HG03439 (cell line): ENCODE results near the gene HDAC4.
A peak's percentile ranks its signal among the peaks of the same experiment; 100 is the strongest.

Experiments
- ATAC-seq: cut with Tn5 transposase; IDR thresholded peaks from one replicate; pipeline ENCODE4 v1.9.1; 2021; ENCODE audit warnings: mild to moderate bottlenecking, moderate library complexity; ENCODE audit not compliant: unreplicated experiment

HDAC4 gene

DNA sequence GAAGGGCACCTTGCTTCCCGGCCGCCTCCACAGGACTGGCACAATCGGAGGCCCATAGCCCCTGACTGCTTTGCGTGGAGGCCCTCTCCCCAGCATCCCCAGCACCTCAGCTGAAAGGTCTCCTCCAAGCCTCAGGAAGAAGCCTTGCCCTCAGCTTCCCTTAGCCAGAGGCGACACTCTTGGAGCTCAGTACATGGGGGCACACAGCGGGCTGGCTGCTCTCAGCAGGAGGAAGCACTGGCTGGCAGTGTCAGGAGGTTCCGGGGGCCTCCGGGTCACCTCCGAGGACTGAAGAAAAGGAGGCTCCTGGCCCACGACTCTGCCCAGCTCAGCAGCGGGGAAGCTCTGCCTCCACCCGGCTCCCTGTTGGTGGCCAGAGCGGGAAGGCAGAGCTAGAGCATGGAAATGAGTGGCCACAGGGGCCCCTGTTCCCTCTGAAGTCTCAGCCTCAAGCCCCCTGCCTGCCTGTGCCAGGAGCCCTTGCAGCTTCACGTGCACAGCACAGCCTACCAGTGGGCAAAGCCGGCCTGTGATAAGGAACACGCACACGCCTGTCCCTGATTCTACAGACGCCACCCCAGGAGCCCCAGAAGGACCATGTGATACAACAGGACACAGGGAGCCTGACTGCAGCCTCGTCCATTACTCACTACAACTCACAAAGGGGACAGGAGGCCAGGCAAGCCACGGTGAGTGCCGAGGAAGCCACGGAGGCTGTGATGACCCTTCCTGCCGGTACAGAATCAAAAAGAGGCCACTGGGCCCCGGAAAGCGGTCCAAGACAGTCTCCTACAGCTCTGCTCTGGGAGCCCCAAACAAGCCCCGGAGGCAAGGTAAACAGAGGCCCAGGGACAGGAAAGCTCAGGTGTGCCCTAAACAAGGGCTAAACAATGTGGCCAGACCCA is 15.5 kb downstream of the HDAC4 start:
- ATAC-seq: no peak

DNA sequence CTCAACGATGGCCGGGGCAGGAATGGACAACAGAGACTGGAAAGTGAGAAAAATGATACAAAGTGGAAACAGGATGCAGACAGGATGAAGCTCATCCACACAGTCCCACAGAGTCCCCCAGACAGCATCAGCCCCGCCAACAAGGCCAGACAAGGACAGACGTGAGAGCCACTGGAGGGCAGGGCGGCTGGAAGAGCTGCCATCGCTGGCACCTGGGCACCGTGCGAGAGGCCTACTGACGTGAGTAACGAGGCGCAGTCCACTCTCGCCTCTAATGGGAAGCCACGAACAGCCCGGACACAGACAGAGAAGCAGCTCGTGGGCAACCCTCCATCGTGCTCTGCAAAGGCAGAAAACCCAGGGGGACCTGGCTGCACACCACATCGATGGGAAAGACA is 17.1 kb downstream of the HDAC4 start:
- no peak for ATAC-seq

DNA sequence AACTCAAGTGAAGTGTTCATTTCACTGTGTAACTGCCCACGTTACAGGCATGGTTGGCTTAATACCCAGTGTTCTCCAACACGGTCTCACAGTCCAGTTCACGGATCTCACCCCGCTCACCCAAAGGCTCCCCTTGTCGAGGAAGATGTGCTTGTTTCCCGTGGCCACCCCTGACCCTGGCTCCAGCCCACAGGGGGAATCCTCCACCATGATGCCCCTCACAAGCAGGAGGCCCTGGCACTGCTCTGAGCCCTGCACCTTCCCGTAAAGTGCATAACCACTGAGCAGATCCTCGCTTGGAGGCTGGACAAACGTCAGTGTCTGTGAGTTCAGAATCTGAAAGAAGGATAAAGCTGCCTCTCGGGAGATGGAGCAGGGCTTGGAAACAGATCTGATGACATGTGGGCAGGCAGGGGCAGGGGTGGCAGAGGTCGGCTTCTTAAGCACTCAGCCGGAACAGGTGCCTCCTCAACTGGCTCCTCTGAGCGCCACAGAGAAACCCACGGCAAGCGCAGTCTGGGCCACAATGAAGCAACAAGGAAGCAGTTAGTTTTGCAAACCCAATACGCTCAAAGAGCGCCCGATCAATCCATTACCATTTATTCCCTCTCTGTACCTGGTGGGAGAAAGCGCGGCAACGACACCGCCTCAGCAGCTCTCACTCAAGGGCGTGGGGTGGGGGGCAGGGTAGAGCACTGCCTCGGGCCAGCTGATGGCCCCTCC is 17.6 kb downstream of the HDAC4 start:
- no peak for ATAC-seq

DNA sequence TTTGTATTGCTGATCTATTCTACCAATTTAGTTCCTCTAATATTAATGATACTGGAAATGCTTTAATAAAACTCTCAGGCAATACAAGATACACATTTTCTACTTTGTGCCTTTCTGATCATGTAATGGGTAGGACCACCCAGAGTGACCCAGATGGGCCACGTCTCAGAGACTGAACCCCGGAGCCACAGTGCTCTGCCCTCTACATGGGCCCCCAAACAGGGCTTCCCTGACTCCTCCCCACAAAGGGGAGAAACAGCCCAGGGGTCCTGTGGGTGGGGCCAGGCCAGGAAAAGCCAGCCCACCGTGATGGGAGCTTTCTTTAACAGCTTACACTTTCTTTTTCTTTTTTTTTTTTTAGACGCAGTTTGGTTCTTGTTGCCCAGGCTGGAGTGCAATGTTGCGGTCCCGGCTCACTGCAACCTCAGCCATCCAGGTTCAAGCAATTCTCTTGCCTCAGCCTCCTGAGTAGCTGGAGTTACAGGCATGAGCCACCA is 18.4 kb downstream of the HDAC4 start:
- no peak for ATAC-seq

DNA sequence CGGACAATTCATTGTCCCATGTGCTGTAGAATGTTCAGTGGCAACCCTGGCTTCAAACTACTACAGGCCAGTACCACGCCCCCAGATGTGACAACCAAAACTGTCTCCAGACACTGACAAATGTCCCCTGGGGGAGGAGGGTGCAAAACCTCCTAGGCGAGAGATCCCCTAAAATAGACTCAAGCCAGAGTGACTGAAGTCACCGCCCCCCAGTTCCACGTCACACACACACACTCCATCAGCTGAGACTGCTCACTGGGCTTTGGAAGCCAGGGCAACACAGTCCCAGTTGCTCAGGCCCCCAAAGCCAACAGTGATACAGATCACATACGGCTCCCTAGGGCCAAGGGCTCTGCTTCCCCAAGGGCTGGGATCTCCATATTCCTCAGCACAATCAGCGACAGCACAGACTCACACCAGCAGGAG is 19.1 kb downstream of the HDAC4 start:
- peak; percentile 74 for ATAC-seq

DNA sequence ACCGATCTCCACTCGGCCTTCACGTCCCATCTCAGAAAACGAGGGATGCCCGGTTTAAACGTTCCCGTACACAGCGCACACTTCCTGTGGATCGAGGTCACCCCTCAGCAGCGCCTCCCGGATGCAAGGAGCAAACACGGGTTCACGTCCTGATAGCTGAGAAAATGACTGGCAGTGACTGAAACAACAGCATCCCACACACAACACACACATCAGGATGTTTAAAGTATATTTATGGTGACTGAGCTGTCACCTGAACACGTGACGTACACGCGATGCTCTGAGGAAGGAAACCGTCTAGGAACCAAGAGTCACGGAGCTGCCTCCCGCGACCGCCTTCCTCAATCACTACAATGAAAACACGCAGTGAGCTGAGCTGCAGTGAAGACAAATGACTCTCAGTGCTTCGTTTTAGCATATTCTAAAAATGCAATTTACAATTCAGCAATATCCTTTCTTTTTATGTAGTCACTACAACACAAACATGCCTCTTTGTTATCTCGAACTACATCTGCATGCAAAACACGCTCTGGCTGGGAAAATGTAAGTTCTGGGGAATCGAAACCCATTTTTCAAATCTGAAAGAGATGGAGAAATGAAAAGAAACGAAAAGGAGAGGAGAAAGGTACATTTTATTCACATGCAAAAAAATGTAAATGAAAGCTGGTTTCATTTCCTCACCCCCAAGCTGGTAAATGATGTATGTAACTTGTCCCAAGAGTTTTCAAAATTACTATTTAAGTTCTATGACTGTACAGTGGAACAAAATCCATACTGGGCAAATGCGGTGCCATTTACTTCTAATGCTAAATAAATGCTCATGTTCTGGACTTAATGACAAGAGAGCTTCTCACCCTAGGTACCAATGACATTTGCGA is 19.8 kb downstream of the HDAC4 start:
- peak; percentile 44 for ATAC-seq

DNA sequence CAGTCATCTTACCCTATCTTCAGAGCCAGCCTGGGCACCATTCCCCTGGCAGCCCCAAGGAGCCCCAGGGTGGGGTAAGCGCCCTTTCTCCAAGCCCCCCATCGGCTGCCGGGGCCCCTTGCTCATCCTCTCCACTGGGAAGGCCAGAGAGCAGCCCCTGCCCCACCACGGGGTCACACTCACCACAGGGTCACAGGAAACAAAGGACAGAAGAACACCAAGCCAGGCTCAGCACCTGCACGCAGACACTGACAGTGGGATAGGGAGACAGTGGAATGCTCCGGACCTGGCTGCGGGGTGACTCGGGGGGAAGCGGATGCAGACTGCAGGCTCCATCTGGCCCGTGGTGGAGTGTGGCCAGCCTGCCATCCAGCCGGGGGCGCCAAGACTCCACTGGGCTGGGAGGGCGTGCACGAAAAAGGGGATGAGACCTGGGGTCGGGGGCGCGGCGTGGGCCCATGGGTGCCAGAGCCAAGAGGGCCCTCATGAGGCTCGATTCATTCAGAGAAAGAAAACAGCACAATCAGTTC is 21.1 kb downstream of the HDAC4 start:
- ATAC-seq: no peak

DNA sequence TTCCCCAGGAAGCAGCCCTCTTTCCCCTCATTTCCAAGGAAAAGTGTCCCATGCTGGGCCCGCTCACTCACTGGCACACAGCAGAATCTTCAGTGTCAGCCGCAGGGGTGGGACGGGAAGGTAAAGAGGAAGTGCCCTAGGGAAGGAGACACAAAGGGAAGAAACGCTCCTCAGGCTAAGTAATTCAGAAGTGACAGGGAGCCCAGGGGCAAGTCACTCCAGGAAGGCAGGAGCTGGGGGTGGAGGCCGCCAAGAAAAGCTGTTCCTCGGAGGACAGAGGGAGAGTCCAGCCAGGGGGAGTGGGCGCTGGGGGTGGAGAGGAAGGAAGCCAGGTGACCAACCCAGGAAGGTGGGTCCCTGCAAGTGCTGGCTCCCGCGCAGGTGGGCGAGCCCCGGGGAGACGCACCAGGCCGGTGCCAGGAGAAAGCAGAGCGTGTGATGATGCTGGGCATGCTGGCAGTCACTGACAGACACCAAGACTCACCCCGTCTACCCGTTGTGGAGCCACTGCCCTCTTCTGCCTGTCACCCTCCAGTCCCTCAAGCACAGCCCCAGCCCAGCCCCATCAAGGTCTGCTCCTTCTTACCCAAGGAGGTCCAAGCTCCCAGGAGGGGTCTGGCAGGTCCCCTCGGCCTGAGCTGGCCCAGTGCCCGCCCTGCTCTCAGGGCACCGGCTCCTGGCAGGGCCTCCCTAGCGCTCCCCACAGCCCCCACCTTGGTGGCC is 21.7 kb downstream of the HDAC4 start:
- no peak for ATAC-seq

DNA sequence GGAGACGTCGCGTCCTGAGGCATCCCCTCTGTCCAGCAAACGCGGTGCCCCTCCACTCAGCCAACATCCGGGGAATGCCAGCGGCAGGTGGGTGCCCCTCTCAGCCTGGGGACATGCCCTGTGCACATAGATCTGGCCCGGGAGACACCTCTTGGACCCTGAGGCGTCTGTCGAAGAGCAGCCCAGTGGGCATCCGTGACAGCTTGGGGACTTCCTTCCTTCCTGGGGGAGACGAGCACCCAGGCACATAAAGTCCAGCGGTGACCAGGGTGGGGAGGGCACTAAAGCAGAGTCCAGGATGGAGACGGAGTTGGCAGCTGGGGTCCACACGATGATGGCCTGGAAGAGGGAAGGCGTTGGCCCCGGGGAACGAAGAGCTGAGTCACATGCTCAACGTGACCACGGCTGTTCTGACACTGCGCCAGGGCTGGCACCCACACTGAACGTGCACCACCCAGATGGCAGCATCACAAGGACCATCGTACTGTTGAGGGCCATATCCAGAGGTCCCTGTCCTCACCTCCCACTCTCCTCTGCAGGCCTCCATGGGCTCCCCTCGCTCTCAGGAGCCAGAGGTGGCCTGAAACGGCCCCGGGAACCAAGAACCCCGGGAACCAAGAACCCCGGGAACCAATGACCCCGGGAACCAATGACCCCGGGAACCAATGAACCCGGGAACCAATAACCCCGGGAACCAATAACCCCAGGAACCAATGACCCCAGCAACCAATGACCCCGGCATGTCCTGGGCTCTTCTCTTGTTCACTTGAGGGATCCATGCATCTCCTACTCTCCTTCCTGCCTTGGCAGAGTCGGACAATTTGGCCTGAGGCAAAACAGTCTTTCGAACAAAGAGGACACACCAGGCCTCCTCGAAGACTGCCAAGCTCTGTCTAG is 22.6 kb downstream of the HDAC4 start:
- no peak for ATAC-seq

DNA sequence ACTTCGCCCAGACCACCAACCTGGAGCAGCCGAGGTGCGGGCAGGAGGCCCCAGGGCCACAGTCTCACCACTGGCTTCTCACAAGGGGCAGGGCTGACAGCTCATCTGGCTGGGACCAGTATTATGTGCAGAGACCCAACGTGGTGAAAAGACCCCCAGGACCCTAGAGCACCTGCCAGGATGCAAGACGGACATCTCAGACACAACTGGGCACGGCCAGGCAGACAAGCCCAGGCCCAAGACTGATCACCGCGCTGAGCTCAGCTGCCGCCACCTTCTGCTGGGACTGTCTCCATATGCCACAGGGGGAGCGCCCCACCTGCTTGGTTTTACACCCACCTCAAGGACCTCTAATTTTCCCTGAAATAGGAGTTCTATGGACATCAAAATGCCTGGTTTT is 23.2 kb downstream of the HDAC4 start:
- no peak for ATAC-seq

DNA sequence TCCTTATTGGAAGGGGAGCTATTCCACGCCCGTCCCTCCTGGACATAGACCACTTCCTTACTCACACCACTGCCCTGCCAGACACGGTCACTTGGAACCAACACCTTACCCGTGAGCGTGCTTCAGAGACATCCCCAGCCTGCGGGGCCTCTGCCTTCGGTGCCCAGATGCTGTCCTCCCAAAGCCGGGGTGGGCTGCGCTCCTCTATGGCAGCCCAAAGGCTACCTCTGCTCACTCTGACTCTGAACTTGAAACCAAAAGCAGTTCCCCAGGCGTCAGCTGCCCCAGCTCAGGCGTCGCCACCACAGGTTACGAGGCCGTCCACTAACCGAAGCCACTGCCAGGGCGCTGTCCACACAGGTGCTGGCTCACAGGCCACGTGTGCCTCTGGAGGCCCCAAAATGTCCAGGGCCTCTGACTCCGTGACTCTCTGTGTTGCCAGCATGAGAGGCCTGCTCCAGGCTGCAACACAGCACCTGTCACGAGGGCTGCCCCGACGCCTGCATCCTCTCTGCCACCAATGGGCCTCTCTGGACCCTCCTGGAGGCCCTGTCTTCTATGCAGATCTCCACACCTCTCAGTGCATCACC is 23.8 kb downstream of the HDAC4 start:
- ATAC-seq: no peak

DNA sequence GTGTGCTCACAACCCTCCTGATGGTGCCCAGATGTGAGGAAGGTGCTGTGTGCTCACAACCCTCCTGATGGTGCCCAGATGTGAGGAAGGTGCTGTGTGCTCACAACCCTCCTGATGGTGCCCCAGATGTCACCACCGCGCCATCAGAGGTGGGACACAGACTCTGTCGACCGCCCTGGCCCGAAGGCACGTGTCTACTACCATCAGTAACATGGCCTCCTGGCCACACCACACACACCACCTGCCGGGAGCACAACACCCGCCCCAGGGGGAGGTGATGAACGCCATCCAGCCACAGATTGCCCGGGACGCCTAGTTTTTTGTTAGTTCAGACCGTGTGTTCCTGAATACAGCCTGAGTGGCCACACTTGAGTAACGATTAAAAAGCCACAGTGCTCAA is 24.5 kb downstream of the HDAC4 start:
- ATAC-seq: no peak

DNA sequence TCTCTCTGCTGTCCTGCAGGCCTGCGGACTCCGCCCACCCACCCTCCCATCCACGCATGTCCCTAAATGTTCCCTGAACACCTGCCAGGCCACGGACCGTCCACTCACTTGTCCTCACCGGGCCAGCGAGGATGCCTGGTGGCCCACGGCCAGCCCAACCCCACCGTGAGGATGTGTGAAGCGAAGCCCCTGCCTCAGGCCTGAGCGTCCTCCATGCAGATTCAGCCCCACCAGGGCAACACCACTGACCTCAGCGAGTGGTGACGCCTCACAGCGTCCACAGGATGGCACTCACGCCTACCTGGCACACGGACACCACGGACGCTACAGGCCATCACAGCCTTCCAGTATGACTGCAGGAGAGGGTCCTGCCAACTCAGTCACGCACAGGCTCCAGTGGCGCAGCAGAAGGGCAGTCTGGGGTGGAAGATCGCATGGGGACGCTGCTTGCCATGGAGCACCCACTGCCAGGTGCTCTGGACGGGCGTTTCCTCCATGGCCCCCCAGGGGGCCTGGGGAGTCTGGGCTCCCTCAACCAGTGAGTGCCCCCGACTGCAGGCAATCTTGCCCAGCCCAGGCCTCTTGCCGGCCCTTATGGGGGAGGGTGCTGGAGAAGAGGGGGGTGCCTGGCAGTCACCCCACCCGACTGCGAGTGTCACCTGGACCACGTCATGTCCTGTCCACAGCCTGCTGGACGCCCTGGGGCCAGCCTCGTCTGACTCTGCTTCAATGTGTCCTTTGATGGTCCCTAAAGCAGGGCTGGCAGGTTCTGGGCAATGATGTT is 25.4 kb downstream of the HDAC4 start:
- ATAC-seq: no peak

DNA sequence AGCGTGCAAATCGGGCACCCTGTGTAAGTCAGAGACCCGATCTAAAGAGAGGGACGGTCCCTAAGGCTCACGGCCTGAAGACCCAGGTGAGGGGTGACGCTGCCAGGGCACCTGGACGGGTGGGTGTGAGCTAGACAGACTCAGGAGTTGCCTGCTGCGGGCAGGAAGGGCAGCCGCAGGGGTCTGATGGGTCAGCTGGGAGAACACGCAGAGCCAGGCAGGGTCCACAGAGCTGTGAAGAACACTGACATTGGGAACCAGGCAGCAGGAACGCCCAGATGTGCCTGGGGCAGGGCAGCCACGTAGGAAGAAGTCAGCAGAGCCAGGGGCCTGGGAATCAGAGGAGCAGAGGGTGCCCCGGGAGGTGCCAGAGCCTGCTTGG is 25.9 kb downstream of the HDAC4 start:
- no peak for ATAC-seq

DNA sequence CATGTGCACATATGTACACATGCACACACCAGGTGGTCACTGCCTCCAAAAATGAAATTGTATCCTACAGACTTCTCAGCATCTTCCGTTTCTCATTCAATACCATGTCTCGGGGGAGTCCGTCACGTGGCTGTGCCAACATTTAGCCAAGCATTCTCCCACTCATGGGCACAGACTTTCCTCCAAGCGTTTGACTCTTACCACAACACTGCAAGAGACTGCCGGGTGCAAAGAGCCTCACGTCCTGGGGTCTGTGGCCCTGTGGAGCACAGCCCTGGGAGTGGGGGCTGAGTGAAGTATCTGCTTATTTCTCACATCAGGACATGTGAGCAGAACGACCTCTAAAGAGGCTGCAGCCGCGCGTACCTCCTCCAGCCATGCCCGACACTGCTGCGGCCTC is 28.0 kb downstream of the HDAC4 start:
- no peak for ATAC-seq

DNA sequence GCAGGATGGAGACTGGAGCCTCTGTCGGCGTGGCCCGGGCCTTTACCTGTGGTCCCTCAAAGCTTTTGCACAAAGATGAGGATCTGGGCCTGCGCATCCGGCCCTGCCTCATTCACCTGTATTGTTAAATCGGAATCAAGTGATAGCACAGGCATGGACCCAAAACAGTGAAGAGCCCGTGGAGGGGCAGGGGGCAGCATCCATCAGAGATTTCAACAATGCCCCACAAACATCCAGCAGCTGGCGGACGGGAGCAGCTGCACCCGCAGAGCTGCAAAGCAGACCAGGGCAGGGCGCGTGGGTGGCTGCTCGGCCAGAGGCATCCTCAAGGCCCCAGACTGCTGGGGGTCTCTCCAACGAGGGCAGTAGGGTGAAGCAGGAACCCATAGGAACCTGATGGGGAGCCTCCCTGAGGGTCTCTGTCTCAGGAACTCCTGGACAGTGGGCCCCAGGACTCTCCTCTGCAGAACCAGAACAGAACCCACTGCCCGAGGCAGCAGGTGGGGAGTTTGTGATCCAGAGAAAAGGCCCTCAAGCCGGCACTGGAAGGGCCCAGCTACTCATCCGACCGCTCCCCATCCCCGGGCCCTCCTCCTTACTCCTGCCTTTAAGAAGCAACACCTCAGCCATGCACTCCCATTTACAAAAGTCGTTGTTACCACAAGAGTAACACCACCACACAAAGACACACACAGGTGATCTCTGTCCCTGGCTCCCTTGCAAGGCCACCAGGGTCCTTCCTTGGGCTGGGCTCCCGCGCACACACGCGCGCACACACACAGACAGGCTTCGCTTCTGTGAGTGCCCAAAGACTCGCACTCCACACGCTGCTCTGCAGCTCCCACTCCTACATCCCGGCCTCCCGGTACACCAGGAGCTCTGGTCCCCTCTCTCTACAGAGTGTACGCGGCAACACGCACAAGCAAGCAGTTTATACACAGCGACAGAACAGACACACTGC is 28.8 kb downstream of the HDAC4 start:
- ATAC-seq: no peak
